ENCODE measurements around the gene MS4A4A. TPM values are rescaled to one million over a fixed set of nuclear protein-coding genes. Genes with fewer than 3 reads are reported as not detected.
"Not testable (repeated sequence)": the region's sequence is repeated elsewhere in the genome, so short reads cannot be mapped to it uniquely, and the experiment has no call there.

The MS4A4A gene
- total RNA-seq = not detected in 2 replicates

- no peak for DNase-seq (ENCODE audit: low read depth in 2 of 2)
These were observed at the start of gene MS4A4A for GRCh38 chr11:60280412-60280811. MS4A4A (plus strand) TSS chr11:60280666; CDS start chr11:60280676, 10 bp downstream.

GRCh38 chr11:60230681-60231080 lies 49.8 kb upstream of the MS4A4A start:
- no peak for DNase-seq (ENCODE audit: low read depth in 2 of 2)

- DNase-seq (ENCODE audit: low read depth in 2 of 2) = no peak
These were observed 45.1 kb upstream of the MS4A4A start for GRCh38 chr11:60235321-60235720.

- DNase-seq (ENCODE audit: low read depth in 2 of 2) = no peak
These were observed 39.8 kb upstream of the MS4A4A start for GRCh38 chr11:60240662-60241061.

GRCh38 chr11:60241786-60242185 lies 38.7 kb upstream of the MS4A4A start:
- DNase-seq (ENCODE audit: low read depth in 2 of 2) = no peak

GRCh38 chr11:60242740-60243239 lies 37.7 kb upstream of the MS4A4A start, which contains the start of gene MS4A4E:
MS4A4E (minus strand) TSS chr11:60243137; CDS start chr11:60230055, 13,082 bp downstream.
- no peak for DNase-seq (ENCODE audit: low read depth in 2 of 2)

GRCh38 chr11:60251485-60252212 lies 28.8 kb upstream of the MS4A4A start:
- DNase-seq (ENCODE audit: low read depth in 2 of 2) = peak in 1 of 2 donors; percentile 43

GRCh38 chr11:60252213-60253108 lies 28.0 kb upstream of the MS4A4A start:
- no peak for DNase-seq (ENCODE audit: low read depth in 2 of 2)

- DNase-seq (ENCODE audit: low read depth in 2 of 2) = no peak
These were observed 22.3 kb upstream of the MS4A4A start for GRCh38 chr11:60257956-60258722.

- no peak for DNase-seq (ENCODE audit: low read depth in 2 of 2)
These were observed 19.5 kb upstream of the MS4A4A start for GRCh38 chr11:60261014-60261413.

- DNase-seq (ENCODE audit: low read depth in 2 of 2) = no peak
These were observed 17.1 kb upstream of the MS4A4A start for GRCh38 chr11:60263402-60263801.

- DNase-seq (ENCODE audit: low read depth in 2 of 2) = no peak
These were observed 15.8 kb upstream of the MS4A4A start for GRCh38 chr11:60264644-60265043.

GRCh38 chr11:60265373-60266214 lies 14.9 kb upstream of the MS4A4A start:
- DNase-seq (ENCODE audit: low read depth in 2 of 2) = peak; percentile 31 to 48

- no peak for DNase-seq (ENCODE audit: low read depth in 2 of 2)
These were observed 6.0 kb upstream of the MS4A4A start for GRCh38 chr11:60274416-60274815.

GRCh38 chr11:60281485-60281884 lies 1.0 kb downstream of the MS4A4A start:
- DNase-seq (ENCODE audit: low read depth in 2 of 2) = no peak

GRCh38 chr11:60282286-60282685 lies 1.8 kb downstream of the MS4A4A start:
- no peak for DNase-seq (ENCODE audit: low read depth in 2 of 2)

GRCh38 chr11:60285411-60286126 lies 5.1 kb downstream of the MS4A4A start:
- not testable (repeated sequence) for DNase-seq (ENCODE audit: low read depth in 2 of 2)

GRCh38 chr11:60288531-60288930 lies 8.1 kb downstream of the MS4A4A start:
- no peak for DNase-seq (ENCODE audit: low read depth in 2 of 2)

- DNase-seq (ENCODE audit: low read depth in 2 of 2) = no peak
These were observed 11.7 kb downstream of the MS4A4A start for GRCh38 chr11:60292145-60292544.

- DNase-seq (ENCODE audit: low read depth in 2 of 2) = no peak
These were observed 20.7 kb downstream of the MS4A4A start for GRCh38 chr11:60301178-60301577.
